ENCODE measurements around the gene MYOC. TPM values are rescaled to one million over a fixed set of nuclear protein-coding genes. Genes with fewer than 3 reads are reported as not detected.

MYOC gene
- polyA plus RNA-seq, 1 of the 3 experiments (the other 2 are of a cell fraction) = not detected

GRCh38 chr1:171646249-171646560 is 6.3 kb downstream of the MYOC start:
- ChIA-PET POLR2A (no interaction called here), CTCF (interaction anchor here (0.6 to 4.7 kb wide), 8 partner anchors 9 to 340 kb away, joined by 3 to 63 read pairs (median 22); partner anchors contain the start of genes MYOCOS and VAMP4)
- no peaks in the 10 kb centered on the region for H3K9me2 ChIP-seq
- 68% methylated on average over 1 of the region's 1 CpG for WGBS (ENCODE audit: low lambda C conversion rate)
- H3K27ac ChIP-seq (ENCODE audit: low read depth in 2 of 2, low read length in 1 of 2) = no peak overlapping the region
- no peak for DNase-seq
- TF ChIP-seq YY1 (IDR thresholded peaks at IDR 0.05; ENCODE audit: low read depth) = no peak
- no peak for TF ChIP-seq RXRA (IDR thresholded peaks at IDR 0.05; ENCODE audit: borderline replicate concordance, low read depth)
- TF ChIP-seq TEAD4 (IDR thresholded peaks at IDR 0.05; ENCODE audit: borderline replicate concordance, insufficient read depth) = no peak
- no peak for TF ChIP-seq FOXM1 (IDR thresholded peaks at IDR 0.05; ENCODE audit: low read depth)
- TF ChIP-seq TCF12 (IDR thresholded peaks at IDR 0.05) = no peak
- no peak for TF ChIP-seq NFIC (IDR thresholded peaks at IDR 0.05; ENCODE audit: borderline replicate concordance)
- H3K36me3 ChIP-seq (replicated peaks in 1 of 2; ENCODE audit: control insufficient read depth in 1 of 2, insufficient read depth in 2 of 2, low read length in 1 of 2) = no peaks in the 10 kb centered on the region
- H3K4me2 ChIP-seq = no peak overlapping the region
- no peaks in the 10 kb centered on the region for H3F3A ChIP-seq (replicated peaks; ENCODE audit: insufficient read depth)
- no peaks in the 10 kb centered on the region for H3K79me2 ChIP-seq (ENCODE audit: insufficient read depth)
- no peaks in the 10 kb centered on the region for H3K9me3 ChIP-seq
- no peak overlapping the region for H2AFZ ChIP-seq (ENCODE audit: low read depth)
- H3K9ac ChIP-seq = no peak overlapping the region
- H3K27me3 ChIP-seq (ENCODE audit: insufficient read depth) = peaks cover 6% of the 10 kb centered on the region; the same call in 1 of the 2 replicates
- no peaks in the 10 kb centered on the region for H4K20me1 ChIP-seq (ENCODE audit: insufficient read depth)
- H3K4me3 ChIP-seq (ENCODE audit: low read depth in 2 of 2, low read length in 1 of 2) = no peak overlapping the region
- peaks cover 0 to 13% of the 10 kb centered on the region in 2 experiments; a peak in 2 of 4 replicates for H3K4me1 ChIP-seq (ENCODE audit: control insufficient read depth in 1 of 2, insufficient read depth in 2 of 2, low read depth in 1 of 2, low read length in 1 of 2)

DNA sequence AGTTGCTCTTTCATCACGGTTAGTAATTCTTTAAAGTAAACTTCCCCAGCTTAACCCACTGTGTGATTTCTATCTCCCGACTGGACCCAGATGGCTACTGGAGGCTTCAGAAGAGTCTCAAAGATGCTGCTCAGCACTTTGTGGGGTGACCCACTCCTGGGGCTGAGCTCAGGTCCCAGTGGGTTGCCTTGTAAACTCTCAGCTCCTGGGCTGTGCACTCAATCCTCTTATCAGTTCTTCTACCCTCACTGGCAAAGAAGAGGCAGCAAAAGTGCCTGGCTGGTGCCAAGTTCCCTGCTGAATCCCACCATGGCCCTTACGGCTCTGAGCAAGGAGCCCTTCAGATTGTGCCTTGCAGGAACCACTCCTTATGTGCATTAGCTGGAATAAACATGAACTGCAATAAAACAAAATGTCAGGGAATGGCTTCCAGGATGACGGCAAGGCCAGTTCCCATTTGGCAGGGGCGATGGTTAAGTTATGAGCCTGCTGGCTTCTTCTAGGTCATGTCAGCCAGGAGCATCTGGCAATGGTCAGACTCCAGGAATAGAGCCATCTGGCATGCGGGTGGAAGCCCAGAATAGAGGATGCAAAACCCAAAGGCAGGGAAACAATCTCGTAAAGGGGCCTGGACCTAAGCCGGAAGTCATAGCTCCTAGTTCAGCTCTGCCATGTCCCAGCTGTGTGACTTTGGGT is 6.8 kb downstream of the MYOC start:
- H3K36me3 ChIP-seq (replicated peaks in 1 of 2; ENCODE audit: control insufficient read depth in 1 of 2, insufficient read depth in 2 of 2, low read length in 1 of 2) = no peaks in the 10 kb centered on the region
- ChIA-PET CTCF (interaction anchor here (0.7 to 4.7 kb wide), 22 partner anchors 9 to 340 kb away, joined by 3 to 63 read pairs (median 6); partner anchors contain the start of genes MYOCOS and VAMP4), POLR2A (no interaction called here)
- H3F3A ChIP-seq (replicated peaks; ENCODE audit: insufficient read depth) = no peaks in the 10 kb centered on the region
- no peak overlapping the region for H3K9ac ChIP-seq
- no peak overlapping the region for H3K4me2 ChIP-seq
- whole genome bisulfite sequencing (ENCODE audit: low lambda C conversion rate) = 51% methylated on average over 8 of the region's 8 CpGs
- H3K27me3 ChIP-seq (ENCODE audit: insufficient read depth) = peaks cover 6% of the 10 kb centered on the region; the same call in 1 of the 2 replicates
- no peaks in the 10 kb centered on the region for H3K9me2 ChIP-seq
- H3K79me2 ChIP-seq (ENCODE audit: insufficient read depth) = no peaks in the 10 kb centered on the region
- peaks cover 0 to 13% of the 10 kb centered on the region in 2 experiments; a peak in 2 of 4 replicates for H3K4me1 ChIP-seq (ENCODE audit: control insufficient read depth in 1 of 2, insufficient read depth in 2 of 2, low read depth in 1 of 2, low read length in 1 of 2)
- H3K9me3 ChIP-seq = no peaks in the 10 kb centered on the region
- DNase-seq = peak; percentile 27
- no peak for TF ChIP-seq IRF3 (IDR thresholded peaks at IDR 0.05; ENCODE audit: low read depth, low read length)
- TF ChIP-seq RXRA (IDR thresholded peaks at IDR 0.05; ENCODE audit: borderline replicate concordance, low read depth) = no peak
- no peak for TF ChIP-seq GABPA (IDR thresholded peaks at IDR 0.05; ENCODE audit: low read depth)
- no peak for TF ChIP-seq SMC3 (IDR thresholded peaks at IDR 0.05; ENCODE audit: low read depth, low read length)
- TF ChIP-seq GATA2 (CRISPR knock-in tag; IDR thresholded peaks at IDR 0.05) = no peak
- TF ChIP-seq MEF2A (IDR thresholded peaks at IDR 0.05; ENCODE audit: borderline replicate concordance, low read depth) = no peak
- TF ChIP-seq MXI1 (IDR thresholded peaks at IDR 0.05; ENCODE audit: low read depth, low read length) = no peak
- TF ChIP-seq RFX5 (IDR thresholded peaks at IDR 0.05; ENCODE audit: low read length) = no peak
- no peak for TF ChIP-seq JUND (IDR thresholded peaks at IDR 0.05)
- TF ChIP-seq TAF1 (IDR thresholded peaks at IDR 0.05; ENCODE audit: borderline replicate concordance, low read depth, low read length) = no peak
- no peak for TF ChIP-seq REST (IDR thresholded peaks at IDR 0.05; ENCODE audit: low read depth, low read length)
- TF ChIP-seq, protein P1, sequence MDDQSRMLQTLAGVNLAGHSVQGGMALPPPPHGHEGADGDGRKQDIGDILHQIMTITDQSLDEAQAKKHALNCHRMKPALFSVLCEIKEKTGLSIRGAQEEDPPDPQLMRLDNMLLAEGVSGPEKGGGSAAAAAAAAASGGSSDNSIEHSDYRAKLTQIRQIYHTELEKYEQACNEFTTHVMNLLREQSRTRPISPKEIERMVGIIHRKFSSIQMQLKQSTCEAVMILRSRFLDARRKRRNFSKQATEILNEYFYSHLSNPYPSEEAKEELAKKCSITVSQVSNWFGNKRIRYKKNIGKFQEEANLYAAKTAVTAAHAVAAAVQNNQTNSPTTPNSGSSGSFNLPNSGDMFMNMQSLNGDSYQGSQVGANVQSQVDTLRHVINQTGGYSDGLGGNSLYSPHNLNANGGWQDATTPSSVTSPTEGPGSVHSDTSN (IDR thresholded peaks at IDR 0.05) = no peak
- no peak for TF ChIP-seq FOXJ3 (CRISPR knock-in tag; IDR thresholded peaks at IDR 0.05)
- TF ChIP-seq NFIC (IDR thresholded peaks at IDR 0.05; ENCODE audit: borderline replicate concordance) = no peak
- no peak for TF ChIP-seq CHD2 (IDR thresholded peaks at IDR 0.05; ENCODE audit: low read length, partially characterized antibody)
- TF ChIP-seq ELF1 (IDR thresholded peaks at IDR 0.05) = no peak
- TF ChIP-seq RCOR1 (IDR thresholded peaks at IDR 0.05; ENCODE audit: low read length) = no peak
- TF ChIP-seq TCF12 (IDR thresholded peaks at IDR 0.05) = no peak
- TF ChIP-seq CTCF (IDR thresholded peaks at IDR 0.05) = no peak
- no peaks in the 10 kb centered on the region for H4K20me1 ChIP-seq (ENCODE audit: insufficient read depth)
- no peak overlapping the region for H3K27ac ChIP-seq (ENCODE audit: low read depth in 2 of 2, low read length in 1 of 2)
- H2AFZ ChIP-seq (ENCODE audit: low read depth) = no peak overlapping the region
- H3K4me3 ChIP-seq (ENCODE audit: low read depth in 2 of 2, low read length in 1 of 2) = no peak overlapping the region
